ENCODE measurements around the gene MAPK8IP1.

Gene MAPK8IP1

DNA sequence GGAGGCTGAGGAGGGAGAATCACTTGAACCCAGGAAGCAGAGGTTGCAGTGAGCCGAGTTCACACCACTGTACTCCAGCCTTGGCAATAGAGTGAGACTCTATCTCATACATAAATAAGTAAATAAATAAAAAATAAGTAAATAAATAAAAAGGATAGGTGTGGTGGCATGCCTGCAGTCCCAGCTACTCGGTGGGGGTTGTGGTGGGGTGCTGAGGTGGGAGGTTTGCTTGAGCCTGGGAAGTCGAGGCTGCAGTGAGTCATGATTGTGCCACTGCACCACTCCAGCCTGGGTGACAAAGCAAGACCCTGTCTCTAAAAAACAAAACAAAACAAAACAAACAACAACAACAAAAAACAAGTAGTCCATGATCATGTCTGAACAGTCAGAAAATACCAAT is 40.1 kb downstream of the MAPK8IP1 start:
- no peak for DNase-seq

DNA sequence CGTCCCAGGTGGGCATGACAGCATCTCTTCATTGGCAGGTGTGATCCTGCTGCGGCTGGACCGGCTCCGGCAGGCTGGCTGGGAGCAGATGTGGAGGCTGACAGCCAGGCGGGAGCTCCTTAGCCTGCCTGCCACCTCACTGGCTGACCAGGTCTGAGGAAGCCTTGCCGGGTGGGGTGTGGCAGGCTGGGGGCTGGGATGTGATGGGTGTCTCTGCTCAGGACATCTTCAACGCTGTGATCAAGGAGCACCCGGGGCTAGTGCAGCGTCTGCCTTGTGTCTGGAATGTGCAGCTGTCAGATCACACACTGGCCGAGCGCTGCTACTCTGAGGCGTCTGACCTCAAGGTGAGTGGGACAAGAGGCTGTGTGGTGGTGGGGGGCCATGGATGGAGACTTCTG is 40.5 kb downstream of the MAPK8IP1 start:
- no peak for DNase-seq

DNA sequence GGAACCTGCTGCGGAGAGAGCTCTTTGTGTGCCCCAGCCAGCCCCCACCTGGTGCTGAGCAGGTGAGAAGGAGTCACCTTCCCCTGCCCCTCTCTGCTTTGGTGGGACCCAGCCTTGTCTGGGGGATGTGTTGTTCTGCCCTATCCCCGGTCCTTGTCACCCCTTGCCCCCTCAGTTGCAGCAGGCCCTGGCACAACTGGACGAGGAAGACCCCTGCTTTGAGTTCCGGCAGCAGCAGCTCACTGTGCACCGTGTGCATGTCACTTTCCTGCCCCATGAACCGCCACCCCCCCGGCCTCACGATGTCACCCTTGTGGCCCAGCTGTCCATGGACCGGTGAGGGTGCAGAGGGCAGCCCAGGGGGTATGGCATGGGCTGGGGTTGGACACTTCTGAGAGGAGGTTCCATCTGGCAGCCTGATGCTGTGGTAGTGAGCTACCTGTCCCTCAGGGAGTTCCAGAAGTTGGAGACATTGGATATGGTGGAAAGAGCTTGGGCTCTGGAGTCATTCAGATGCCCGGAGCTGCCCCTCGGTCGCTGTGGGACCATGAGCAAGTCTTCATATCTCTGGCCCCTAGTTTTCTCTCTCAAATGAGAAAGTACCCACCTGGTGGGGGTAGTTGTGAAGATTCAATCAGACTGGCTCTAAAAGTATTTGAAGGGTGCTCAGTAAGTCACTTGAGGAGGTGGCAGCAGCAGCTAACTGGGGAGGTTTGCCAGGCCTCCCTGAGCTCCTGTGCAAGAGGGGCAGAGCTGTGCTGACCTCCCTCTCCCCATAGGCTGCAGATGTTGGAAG is 41.3 kb downstream of the MAPK8IP1 start:
- no peak for DNase-seq

DNA sequence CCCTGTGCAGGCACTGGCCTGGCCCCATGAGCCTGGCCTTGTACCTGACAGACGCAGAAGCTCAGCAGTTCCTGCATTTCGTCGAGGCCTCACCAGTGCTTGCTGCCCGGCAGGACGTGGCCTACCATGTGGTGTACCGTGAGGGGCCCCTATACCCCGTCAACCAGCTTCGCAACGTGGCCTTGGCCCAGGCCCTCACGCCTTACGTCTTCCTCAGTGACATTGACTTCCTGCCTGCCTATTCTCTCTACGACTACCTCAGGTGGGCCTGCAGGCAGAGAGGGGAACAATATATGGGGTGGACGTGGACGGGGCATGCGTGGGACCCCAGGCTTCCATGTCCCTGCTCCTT is 41.9 kb downstream of the MAPK8IP1 start:
- no peak for DNase-seq

DNA sequence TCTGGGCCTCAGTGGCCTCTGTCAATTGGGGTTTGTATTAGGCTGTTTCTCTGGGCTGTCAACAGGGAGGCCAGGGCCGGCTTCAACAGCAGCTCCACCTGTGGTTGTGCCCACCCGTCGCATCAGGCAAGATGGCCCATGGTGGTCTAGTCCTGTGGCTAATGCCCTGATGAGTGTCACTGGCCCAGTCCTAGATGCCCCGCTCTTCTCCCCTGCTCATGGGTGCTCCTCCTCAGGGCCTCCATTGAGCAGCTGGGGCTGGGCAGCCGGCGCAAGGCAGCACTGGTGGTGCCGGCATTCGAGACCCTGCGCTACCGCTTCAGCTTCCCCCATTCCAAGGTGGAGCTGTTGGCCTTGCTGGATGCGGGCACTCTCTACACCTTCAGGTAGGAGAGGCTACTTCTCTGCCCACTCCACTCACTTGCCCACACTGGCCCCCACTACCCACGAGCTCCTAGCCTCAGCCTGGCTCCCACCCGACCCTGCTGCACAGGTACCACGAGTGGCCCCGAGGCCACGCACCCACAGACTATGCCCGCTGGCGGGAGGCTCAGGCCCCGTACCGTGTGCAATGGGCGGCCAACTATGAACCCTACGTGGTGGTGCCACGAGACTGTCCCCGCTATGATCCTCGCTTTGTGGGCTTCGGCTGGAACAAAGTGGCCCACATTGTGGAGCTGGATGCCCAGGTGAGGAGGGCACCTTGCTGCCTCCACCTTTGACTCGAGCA is 42.4 kb downstream of the MAPK8IP1 start:
- DNase-seq: no peak

DNA sequence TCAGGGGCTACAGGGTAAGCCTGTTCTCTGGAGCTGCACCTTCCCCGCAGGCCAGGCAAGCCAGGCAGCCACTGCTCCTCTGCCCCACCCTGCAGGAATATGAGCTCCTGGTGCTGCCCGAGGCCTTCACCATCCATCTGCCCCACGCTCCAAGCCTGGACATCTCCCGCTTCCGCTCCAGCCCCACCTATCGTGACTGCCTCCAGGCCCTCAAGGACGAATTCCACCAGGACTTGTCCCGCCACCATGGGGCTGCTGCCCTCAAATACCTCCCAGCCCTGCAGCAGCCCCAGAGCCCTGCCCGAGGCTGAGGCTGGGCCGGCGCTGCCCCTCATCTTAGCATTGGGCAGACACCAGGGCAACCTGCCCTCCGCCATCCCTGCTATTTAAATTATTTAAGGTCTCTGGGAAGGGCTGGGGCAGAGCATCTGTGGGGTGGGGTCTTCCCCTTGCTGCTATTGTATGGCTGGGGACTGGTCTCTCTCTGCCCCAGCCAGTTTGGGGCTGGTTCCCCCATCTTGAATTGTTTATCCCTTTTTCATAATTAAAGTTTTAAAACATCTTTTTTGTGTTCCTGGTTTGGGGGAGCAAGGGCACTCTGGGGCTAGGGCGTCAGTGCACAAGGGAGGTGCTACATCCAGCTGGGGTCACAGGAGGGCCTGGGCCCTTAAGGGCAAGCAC is 43.2 kb downstream of the MAPK8IP1 start:
- DNase-seq: no peak

DNA sequence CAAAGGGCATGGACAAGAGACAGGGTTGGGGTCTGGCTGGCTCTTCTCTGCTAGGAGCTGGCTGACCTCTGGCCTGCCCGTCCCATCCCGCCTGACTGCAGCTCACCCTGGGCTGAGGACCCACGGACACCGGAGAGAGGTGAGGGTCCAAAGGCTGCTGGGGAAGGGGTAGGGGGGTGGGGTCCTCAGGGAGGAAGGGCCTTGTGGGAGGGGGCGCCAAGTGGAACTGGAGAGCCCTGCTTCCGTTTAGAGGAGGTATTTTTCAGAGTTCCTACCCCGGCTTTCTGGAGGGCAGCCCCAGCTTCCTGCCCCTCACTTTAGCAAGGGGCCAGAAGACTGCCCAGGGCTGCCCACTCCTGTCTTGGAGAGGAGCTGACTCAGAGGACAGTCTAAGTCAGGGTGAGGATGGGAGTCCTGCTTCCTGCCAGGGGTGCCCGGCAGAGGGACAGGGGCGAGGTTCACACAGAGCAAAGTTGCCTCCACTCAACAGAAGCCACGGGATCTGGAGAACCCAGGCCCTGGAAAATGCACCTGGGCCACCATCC is 44.1 kb downstream of the MAPK8IP1 start:
- no peak for DNase-seq

DNA sequence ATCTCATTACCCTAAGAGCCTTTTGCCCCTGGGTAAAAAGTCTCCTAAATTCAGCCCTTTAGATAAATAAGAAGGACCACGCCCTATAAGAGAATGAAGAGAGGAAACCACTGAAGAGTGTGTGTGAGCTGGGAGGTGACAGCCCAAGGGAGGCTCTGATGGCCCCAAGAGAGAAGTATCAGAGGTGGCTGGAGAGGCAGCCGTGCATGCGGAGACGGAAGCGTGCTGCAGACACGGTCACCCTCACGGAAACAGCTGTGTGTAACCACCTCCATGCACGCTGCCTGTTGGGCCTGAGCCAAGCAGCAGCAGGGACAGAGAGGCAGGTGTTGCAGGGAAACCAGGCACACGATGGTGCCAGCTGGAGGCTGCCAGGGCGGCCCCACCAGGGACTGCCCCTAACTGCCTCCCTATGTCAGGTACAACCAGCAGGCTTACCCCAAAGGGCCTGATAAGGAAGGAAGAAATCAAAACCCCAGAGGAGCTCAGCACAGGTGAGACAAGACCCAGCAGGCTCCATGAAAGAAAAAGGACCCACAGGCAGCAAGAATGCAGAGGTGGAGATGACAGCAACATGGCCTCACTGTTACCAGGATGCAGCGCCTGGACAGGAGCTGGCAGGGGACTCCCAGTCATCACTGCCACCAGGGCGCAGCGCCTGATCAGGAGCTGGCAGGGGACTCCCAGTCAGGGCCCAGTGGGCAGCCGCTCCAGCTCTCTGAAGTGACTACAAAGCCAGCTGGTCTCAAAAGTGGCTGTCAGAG is 44.8 kb downstream of the MAPK8IP1 start:
- DNase-seq: peak in 12 of 51 donors; percentile 16 to 62 (median 34)

DNA sequence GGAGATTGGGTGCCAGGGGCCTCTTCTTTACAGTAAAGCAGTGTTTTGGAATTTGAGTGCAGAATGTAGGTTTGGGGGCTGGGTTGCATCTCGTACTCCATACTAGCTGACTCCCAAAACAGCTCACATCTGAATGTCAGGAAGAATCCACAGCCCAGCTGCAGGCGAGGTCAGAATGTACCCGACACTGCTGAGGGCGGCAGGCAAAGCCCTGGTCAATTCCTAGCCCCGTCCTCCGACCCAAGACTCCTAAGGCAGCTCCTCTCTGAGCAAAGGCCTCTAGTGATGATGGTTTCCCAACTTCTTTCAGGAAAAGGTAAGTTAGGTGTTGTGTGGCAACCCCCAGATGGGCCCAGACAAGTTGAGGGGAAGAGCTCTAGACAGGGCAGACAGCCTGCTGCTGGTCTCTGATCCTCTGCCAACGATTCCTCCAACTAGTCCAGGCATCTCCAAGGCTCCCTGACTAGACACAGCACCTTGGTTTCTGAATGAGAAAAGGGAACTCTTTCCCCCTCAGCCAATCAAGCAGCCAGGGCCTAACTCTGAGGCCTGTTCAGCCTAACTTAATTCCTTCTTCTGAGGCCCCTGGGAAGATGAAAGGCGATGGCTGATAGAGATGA is 45.6 kb downstream of the MAPK8IP1 start:
- DNase-seq: no peak

DNA sequence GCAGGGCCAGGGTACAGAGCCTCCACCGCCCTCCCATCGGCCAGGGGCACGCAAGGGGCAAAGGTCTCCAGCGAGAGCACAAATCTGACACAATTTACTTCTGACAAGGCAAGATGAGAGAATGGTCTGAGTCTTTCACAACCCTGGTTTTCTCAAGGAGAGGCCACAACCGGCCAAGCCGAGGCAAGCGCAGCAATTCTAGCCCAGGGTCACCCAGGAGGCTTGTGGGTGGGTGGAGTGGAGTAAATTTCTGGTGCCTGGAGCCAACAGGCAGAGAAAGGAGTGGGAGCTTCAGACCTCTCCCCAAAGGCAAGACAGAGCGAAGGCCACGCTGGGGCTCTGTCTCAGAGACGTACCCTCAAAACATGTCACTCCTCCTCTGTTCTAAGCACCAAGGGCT is 46.3 kb downstream of the MAPK8IP1 start:
- no peak for DNase-seq

DNA sequence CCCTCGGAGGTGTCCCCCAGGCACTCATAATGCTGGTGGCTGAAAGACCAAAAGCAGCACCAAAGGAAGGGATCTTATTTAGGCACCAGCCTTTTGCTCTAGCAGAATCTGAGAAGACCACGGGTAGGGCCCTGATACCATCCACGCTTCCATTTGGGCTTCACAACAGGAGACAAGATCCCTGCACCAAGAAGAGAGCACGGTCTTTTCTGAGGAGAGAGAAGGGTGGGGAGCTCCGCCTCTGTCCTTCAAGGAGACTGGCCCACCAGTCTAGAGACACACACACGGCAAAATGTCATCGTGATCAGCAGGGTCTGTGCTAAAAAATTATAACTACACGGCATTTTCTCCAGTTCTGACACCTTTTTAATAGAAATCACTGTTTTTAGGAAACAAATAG is 46.8 kb downstream of the MAPK8IP1 start:
- DNase-seq: no peak

DNA sequence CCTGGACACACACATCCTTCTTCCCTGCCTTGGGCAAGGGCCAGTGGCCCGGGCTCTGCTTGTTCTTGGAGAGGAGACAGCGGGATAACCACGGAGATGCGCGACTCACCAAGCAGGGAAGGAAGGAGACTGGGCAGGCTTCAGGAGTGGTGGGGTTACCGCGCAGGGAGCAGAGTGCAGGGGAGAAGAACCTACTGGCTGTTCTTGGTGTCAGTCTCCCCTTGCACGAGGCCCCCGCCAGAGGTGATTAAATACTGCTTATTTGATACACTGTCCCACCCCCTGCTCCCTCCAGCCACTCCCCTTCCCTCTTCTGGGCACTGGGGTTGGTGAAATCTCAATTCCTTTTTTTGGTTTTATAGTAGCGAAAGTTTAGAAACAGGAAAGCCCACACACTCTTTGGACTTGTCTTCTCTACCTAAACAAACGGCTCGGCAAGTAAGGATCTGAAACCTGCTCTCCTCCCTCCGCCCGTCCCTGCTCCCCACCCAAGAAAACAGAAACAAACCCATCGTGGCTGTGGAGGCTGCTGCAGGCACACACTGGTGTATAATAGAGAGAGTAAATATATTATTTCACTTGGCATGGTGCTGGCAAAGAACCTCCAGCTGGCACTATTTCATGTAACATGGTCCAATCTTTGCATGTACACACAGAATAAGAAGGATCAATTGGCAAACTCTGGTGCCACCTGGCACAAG is 47.8 kb downstream of the MAPK8IP1 start:
- no peak for DNase-seq

DNA sequence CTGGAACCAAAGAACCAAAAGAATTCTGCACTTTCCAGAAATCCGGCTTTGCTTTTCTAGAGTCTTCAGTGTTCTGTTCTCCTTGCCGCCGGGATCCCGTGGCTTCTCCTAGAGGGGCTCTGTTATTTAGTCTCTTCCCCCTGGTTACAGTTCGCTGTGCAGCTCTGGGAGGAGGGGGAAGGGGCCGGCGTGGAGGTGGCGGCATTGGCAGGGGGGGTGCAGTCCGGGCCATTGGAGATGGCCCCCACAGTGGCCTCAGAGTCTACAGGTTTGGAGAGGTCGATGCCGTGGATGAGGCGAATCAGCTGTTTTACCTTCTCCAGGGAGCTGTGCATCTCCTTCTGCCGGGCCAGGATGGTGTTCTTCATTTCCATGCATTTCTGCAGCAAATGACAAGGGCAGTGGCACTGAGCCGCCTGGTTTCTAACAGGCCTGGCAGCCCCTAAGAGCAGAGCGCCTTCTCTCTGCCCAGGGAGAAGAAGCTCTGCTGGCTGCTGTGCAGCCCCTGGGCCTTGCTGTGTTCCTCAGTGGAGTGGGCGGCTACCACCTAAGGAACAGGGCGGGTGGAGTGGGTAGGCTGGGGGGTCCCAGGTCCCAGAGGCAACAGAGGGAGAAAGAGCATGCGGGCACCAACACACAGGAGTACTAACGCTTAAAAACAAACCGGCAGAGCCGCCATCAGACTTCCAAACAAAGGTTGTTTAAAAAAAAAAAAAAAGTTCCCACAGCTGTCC is 48.6 kb downstream of the MAPK8IP1 start:
- no peak for DNase-seq

DNA sequence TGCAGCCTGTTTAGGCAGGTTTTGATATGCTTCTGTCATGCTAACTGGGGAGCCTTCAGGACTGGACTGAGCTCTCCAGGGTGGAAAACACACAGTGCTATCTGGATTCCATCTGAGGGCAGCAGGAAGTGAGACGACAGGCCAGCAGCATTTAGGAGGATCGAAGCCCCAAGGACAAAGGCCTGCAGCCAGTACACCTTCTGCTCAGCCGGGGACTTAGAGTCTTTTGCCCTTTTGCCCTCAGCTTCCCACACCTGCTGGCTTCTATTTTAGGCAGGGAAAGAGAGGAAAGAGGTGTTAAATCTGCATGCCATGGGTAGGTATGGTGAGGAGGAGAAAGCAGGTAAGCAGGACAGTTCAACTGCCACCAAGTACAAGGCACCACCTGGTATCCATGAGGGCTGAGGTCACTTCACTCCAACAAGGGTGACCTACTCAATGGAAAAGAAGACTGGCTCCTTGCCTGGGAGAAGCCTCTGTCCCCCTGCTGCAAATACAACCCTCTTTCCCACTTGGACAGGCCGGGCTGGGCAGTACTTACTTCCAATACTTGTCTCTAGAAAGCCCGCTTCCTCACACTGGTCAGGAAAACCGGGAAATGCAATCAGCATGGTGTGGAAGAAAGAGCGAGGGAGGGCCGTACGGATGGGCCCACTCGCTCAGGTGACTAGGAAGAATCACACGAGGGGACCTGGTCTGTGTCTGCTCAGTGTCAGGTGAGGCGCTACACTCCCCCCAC is 49.3 kb downstream of the MAPK8IP1 start:
- no peak for DNase-seq

DNA sequence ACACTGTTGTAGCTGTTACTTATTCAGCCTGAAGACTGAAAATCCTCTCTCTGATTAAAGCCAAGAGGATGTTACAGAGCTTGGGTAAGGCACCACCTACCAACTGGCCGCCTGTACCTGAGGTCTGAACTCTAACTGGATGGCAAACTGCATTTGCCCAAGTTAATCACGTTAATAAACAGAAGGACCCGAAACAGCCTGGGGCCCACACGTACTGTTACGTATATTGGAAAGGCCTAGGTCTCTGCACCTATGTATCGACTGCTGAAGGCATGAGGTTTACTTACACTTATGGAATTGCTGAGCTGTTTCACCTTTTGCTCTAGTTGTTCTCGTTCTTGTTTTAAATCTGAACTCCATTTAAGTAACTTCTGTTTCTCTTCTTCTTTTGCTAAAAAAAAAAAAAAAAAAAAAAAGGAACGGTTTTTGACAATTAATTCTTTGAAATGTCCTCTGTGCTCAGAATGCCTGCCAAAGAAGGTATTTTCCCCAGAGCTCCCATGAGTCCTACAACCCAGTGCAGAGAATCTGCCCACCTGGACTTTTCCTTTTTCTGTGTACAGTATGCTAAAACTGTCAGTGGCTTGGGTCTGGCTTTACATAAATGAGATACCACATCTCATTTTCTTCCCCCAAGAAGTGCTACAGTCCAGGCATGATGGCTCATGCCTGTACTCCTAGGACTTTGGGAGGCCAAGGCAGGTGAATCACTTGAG is 50.1 kb downstream of the MAPK8IP1 start:
- DNase-seq: no peak

DNA sequence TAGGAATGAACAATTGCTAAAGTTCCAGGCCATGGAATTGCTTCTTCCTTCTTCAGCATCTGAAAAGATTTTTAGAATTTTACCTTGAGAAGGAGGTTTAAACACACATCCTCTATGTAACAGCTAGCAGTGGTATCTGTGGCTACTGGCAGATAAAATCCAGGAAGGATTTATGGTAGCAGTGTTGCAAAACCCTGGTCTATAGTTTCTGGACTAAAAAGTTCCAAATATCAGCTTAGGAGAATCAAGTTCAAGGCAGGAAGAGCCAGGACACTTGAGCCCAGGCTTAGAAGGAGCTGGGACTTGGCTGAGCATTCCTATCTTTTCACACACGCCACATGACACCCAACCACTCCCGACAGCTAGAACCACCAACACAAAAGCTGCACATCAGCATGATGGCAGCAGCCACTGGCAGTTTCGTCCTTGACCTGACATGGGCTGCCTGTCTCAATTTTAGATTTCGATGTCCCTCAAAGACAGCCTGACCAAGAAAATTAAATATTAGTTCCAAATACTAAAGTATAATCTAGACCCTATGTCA is 51.1 kb downstream of the MAPK8IP1 start:
- no peak for DNase-seq

DNA sequence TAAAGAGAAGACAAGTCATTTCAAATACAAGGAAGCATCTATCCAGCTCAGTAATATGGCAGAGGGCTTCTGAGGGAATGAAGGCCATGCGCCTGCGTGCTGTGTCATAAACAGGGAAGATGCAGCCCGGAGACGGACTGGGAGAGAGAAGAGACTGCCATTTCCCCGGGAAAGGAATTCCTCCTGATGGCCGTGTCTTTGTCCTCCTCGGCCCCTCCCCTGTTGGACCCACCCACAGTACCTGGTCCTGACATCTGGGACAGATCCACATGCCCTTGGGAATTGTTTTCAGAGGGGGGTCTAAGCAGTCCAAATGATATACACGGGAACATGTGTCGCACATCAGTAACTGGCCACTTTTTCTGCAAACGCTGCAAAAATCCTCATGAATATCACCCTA is 52.5 kb downstream of the MAPK8IP1 start:
- no peak for DNase-seq

DNA sequence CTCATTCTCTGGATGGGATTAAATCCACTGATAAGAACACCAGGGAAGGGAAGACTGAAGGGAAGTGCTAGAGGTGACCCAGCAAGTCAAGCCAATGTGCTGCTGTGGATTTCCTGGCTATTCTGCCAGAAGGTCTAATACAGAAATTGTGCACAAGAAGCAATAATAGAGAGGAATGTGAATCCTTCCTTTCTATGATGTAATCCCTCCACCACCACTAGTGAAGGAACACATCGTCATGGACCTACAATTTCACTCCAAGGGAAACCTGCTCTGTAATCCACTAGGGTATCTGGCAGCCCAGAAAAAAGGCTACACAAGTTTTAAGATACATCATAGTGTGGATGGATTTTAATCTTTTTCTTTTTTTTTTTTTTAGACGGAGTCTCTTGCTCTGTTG is 54.4 kb downstream of the MAPK8IP1 start:
- DNase-seq: no peak

Measured in hypothalamus (tissue), 51 donors.